ENCODE results near the gene FHIP1A.
"Not testable (repeated sequence)": the region's sequence is repeated elsewhere in the genome, so short reads cannot be mapped to it uniquely, and the experiment has no call there.

FHIP1A gene

DNA sequence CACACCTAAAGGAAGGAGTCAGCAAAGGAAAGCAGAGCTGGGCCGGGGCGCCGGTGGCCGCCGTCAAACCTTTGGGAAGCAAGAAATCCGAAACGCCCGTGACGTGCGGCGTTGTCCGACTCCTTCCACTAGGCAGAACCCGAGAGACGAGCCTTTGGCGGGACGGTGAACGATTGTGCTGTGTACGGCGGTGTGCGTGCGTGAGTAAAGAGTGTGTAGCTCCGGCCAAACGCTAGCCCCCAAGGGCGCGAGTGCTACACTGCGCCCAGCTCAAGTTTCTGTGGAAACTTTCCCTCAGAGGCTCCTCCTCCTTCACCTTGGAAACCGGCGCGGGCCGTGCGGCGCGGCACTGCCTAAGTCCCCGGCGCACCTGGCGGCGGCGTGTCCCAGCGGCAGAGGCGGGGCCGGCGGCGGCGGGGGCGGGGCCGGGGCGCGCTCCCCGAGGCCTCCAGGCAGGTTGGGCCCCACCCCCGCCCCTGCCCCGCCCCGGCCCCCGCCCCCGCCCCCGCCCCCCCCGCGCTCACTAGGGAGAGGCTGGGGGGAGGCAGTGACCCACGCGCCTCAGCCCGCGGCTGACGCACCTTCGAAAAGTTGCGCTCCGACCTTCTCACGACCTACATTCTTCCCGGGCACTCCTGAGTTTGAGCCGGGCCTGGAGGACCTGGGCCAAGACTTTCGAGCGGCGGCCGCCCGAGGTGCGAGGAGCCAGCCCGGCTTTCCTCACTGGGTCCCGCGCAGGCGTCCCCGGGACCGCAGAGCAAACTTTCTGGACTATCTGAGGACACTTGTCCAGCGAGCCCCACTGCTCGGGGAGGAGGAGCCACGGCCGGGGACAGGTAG lies at the start of gene FHIP1A:
FHIP1A (plus strand) TSS at position 547 of the 840 bp plus-strand sequence. CDS start 157,084 bp downstream, outside the sequence.
- peak; percentile 15 to 35 for DNase-seq

DNA sequence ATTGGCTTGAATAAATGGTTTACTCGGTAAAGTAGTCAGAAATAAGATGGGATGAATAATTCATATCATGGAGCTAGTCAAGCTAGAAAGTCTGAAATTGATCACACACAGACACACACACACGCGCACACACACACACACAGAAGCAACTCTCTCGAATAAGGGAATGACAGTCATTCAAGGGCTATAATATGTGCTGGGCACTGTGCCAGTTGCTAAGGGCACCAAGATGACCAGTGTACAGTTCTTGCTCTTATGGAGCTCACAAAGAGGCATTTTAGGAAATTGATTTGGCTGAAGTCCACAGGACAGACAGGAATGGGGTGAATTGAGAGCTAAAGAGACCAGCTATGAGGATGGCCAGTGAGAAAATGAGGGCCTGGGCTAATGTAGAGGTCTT lies 49.4 kb upstream of the FHIP1A start:
- DNase-seq, result no peak

DNA sequence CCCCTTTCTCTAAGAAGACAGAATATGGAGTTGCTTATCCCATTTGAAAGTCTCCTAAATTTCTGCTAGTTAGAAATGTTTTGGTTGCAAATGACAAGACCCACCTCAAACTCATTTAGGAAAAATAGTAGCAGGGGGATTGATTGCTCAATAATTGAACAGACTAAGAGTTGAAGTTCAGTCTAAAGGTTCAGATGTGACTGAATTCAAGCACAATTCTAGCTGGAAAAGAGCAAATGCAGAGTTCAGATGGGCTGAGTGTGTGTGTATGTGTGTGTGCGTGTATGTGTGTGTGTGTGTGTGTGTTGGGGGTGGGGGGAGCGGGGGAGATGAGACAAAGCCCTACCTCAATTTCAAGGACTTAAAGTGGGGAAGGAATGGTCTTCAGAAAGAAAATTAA lies 47.9 kb upstream of the FHIP1A start:
- no peak for DNase-seq

DNA sequence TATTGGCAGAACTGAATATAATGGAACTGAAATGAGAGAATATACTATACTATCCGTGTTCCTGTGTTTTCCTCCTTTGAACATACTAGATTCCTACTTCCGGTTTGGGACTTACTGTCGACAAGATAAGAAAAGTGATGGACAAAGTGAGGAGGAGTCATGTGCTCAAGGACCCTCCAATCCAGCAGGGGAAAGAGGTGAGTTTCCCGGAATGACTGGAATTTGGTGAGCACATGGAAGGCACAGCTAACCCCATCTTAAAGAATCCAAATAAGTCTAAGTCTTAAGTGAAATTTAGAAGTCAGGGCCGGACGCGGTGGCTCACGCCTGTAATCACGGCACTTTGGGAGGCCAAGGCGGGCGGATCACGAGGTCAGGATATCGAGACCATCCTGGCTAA lies 47.0 kb upstream of the FHIP1A start:
- DNase-seq, result no peak

DNA sequence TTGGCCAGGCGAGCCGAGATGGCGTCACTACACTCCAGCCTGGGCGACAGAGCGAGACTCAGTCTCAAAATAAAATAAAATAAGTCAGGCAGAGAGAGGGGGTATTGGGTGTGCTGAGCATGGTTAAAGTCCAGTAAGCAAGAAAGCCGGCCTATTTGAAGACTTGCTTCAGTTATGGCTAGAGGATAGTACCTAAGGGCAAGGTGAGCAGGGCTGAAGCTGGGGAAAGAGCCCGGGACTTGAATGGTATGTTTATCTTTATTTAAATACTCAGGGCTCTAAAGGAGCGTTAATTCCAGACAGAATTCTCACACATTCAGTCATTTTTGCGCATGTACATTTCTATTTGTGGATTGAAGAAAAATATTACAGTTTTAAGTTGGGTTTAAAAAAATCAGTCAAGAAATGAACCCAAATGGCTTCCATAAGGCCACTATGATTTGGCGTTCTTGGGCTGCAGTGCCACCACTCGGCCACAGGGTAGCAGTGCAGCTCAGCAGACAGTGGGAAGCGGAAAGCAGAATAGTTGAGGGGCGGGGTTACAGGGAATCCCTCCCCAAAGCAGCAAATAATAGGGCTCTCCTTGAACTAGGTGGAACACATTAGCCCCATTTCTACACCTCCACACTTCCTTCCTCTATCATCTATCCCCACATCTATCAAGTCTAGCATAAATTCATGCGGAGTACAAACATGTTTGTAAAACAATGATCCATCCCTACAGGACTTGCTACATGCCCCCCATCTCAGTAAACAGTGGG lies 46.4 kb upstream of the FHIP1A start:
- DNase-seq, result peak; percentile 36 to 65

DNA sequence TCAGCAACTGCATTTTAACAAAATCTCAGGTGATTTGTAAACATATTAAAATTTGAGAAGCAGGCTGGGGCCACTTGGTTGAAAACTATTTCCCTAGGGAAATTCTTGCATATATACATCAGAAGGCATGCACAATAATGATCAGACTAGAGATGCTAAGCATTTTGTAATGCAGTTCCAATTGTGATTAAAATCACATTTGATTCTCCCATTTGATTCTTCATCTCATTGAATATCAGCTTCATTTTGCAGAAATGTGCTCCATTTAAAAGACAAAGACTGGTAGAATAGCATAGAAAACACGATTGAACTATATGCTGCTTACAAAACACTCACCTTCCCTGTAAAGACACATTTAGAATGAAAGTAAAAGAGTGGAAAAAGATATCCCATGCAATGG lies 32.4 kb upstream of the FHIP1A start:
- DNase-seq, result no peak

DNA sequence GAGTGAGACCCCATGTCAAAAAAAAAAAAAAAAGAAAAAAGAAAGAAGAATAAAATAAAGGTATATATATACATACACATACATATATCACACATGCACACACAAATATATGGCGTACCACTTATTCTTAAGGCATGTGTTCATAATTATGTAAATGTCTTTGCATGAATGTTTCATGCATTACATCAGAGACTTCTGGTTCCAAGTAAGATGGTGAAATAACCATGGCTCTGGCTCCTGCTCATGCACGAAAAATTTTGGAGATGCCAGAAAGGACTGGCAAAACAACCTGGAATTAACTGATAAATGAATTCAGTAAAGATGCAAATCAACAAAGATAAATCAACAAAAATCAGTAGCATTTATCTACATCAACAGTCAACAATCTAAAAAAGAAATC lies 19.7 kb upstream of the FHIP1A start:
- no peak for DNase-seq

DNA sequence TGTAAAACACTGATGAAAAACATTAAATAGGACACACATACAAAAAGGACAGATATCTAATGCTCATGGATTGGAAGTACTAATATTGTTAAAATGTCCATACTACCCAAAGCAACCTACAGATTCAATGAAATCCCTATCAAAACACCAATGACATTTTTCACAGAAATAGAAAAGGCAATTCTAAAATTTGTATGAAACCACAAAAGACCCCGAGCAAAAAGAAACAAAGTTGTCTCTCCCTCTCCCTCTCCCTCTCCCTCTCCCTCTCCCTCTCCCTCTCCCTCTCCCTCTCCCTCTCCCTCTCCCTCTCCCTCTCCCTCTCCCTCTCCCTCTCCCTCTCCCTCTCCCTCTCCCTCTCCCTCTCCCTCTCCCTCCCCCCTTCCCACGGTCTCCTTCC lies 19.2 kb upstream of the FHIP1A start:
- not testable (repeated sequence) for DNase-seq

DNA sequence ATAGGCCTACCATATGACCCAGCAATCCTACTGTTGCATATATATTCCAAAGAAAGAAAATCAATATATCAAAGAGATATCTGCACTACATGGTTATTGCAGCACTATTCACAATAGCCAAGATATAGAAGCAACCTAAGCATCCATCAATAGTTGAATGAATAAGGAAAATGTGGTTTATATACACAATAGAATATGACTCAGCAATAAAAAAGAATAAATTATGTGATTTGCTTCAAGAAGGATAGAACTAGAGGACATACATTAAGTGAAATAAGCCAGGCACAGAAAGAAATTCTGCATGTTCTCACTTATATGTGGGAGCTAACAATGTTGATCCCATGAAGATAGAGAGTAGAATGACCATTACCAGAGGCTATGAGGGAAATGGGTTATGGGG lies 13.1 kb upstream of the FHIP1A start:
- no peak for DNase-seq

DNA sequence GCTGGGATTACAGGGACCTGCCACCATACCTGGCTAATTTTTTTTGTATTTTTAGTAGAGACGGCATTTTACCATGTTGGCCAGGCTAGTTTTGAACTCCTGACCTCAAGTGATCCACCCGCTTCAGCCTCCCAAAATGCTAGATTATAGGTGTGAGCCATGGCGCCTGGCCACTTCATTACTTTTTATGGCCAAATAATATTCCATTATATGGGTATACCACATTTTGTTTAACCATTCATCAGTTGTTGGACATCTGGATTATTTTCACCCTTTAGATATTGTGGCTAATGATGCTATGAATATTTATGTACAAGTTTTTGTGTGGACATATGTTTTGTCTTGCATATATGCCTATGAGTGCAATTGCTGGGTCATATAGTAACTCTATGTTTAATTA lies 8.6 kb upstream of the FHIP1A start:
- no peak for DNase-seq

DNA sequence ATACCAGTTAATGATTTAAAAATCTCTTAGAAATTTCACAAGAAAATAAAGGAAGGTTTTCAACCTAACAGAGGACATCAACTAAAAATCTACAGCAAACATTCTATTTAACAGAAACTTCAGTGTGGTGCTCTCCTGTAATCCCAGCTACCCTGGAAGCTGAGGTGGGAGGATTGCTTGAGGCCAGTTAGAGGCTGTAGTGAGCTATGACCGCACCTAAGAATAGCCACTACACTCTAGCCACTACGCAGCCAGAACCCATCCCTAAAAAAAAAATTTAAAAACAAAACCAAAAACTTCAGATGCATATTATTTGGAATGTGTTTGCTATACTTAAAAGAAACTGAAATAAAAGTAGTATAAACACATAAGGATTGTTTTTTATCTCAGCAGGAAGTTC lies 7.2 kb upstream of the FHIP1A start:
- no peak for DNase-seq

DNA sequence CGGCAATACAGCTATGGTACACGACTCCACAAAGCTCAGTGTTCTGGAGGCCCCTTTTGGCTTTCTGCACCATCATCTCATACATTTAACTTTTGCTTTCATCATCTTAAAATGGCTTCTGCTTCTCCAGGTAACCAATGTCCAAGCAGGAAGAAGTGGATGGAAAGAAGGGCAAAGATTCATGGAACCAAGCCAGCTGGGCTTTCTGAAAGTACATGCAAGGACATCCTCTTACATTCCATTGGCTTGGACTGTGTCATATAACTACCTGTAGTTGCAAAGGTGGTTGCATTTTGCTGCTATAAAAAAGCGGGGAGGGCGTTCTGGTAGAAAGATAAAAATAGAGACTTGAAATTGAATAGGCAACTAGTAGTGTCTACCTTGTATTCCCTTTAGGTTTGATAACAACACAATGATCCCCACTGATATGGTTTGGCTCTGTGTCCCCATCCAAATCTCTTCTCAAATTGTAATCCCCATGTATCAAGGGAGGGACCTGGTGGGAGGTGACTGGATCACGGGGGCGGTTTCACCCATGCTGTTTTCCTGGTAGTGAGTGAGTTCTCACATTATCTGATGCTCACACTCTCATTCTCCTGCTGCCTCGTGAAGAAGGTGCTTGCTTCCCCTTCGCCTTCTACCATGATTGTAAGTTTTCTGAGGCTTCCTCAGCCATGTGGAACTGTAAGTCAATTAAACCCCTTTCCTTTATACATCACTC lies 6.7 kb upstream of the FHIP1A start:
- DNase-seq, result no peak

DNA sequence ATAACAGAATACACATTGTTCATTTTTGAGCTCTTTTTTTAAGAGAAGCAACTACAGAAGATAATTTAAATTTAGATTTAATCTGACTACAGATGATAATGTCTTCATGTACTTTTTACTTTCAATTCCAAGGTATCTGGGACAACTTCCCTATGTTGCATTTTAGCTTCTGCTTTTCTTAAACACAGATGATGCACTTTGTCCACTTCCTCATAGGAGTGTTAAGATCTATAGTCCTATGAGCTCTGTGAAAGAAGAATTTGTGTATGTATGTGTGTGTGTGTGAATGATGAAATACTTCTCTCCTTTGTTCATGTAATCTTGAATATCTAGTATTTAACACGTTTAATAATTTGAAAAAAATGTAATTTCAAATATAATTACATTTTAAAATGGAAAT lies 5.3 kb upstream of the FHIP1A start:
- DNase-seq, result no peak

DNA sequence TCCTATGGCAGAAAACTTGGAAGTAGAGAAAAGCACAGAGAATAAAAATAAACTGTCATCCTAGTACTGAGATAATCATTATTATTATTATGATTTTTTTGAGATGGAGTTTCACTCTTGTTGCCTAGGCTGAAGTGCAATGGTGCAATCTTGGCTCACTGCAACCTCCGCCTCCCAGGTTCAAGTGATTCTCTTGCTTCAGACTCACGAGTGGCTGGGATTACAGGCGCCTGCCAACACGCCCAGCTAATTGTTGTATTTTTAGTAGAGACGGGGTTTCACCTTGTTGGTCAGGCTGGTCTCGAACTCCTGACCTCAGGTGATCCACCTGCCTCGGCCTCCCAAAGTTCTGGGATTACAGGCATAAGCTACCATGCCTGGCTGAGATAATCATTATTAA lies 4.2 kb upstream of the FHIP1A start:
- DNase-seq, result not testable (repeated sequence)

DNA sequence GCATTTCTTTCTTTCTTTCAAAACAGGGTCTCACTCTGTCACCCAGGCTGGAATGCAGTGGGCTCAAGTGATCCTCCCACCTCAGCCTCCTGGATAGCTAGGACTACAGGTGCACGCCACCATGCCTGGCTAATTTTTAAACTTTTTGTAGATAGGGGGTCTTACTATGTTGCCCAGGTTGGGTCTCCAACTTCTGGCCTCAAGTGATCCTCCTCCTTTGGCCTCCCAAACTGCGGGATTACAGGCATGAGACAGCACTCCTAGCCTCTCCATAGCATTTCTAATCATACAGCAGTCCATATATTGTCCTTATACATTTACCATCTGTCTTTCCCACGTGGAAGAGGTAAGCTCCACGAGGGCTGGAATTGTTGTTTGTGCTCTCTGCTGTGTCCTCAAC lies 2.0 kb upstream of the FHIP1A start:
- DNase-seq, result no peak

DNA sequence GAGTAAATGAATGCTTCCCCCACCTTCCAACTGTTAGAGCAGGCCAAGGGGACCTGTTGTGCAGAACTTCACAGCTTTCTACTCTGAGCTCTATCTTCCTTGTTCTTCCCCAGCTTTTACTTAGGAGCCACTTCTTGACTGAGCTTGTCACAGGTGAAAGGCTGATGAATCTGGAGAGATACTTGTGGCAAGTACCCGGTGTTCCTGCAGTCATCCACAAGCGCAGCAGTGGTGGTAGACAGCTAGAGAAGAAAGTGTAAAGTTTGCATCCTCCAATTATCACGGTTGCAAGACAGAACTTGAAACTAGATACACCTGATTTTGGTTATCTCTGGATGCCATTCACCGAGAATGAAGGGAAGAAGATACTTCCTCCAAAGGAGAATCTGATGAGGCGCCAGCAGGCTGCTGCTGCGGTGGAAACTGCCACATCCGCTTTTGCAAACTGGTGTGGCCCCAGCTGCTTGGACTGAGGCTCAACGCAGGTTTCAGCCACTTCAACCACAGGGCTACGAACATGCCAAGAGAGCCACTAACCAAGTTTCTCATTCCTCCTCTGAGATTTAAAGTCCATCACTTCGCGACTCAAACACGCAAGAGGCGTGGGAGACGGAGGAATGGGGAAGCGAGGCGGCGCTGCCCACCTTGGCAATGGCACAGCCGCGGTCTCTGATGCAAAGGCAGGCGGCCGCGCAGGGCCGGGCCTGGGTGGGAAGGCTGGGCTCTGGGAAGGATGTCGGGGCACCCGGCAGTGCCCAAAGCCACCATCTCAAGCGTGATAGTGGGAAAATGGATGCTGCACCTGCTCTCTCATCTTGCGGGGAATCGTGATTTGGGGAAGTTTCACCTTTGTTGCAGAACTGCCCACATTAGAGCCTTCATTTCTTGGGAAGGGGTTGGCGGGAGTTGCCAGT lies 1.3 kb upstream of the FHIP1A start:
- no peak for DNase-seq

DNA sequence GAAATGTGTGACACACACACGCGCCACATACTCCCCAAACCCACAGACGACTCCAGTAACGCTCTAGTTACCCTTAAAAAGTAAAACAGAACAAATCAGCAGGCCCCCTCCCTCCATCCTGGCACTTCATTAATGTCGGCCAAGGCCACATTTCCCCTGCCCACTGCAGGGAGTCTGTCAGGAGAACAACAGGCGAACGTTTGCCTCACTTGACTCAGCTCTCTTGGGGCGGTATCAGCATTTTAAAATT lies 671 bp upstream of the FHIP1A start:
- DNase-seq, result no peak

DNA sequence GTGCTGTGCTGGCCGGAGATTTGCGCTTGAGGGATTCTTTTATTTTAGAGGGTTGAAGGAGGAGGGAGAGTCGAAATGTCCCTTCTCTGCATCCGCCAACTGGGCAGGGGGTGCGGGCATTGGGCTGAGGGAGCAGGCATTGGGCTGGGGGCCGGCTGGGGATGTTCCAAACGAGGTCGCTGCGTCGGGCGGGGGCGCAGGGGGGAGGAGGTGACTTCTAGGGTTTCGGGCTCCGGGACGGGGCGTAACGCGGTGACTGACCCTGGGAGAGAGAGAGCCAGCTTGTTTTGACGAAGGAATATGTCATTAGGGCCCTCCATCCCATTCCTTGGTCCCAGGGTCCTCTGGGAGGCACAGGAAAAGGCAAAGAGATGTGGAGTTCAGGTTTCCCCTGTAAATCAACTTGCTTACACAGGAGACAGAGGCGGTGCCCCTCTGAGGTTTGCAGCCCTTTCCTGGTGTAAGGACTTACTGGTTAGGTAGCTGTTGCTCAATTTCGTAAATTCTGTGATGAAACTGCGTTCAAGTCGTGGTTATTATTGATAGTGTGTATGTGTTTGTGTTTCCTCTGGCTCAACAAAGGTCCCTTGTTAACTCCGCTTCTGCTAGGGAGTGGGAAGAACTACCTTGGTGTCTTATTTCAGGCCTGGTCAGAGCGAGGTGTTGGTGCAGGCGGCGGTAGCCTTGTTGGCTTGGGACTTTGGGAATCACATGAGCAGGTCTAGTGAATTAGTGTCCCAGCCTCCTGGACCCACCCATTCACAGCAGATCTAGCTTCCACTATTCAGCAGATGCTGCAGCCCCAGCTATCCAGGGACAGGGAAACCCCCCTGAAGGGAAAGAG lies 716 bp downstream of the FHIP1A start:
- no peak for DNase-seq

DNA sequence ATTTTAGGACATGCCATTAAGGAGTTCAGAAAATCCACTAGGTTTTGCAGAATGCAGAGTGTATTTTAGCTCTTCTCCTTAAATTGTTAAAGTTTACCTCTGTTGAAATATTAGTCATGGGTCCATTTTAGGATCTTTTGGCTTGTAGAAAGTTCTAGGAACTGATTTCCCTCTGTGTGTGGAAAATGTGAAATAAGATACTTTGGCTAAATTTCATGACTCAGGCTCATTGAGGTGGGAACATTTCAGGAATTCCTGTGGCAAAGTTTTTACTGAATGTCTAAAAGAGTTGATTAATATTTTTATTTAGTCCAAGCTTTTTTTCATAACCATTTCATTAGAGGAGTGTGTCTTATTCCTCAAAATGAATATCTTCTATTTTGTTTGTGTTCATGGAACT lies 7.0 kb downstream of the FHIP1A start:
- DNase-seq, result peak; percentile 2 to 4

DNA sequence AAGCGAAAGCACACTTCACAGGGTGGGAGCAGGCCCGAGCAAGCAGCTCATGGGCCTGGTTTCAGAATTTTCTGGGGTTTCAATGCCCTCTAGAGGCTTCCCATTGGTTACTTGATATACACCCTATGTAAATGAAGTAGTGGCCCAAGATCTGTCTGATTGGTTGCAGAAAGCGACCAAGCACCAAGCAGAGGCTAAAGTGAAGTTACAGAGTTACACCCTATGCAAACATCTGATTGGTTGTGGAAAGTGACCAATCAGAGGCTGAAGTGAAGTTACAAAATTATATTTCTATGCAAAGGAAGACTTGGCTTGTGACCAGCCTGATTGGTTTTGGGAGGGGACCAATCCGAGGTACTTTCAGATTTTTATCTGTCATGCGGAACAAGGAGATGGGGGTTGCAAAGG lies 8.2 kb downstream of the FHIP1A start:
- peak in 1 of 2 experiments; percentile 2 for DNase-seq

DNA sequence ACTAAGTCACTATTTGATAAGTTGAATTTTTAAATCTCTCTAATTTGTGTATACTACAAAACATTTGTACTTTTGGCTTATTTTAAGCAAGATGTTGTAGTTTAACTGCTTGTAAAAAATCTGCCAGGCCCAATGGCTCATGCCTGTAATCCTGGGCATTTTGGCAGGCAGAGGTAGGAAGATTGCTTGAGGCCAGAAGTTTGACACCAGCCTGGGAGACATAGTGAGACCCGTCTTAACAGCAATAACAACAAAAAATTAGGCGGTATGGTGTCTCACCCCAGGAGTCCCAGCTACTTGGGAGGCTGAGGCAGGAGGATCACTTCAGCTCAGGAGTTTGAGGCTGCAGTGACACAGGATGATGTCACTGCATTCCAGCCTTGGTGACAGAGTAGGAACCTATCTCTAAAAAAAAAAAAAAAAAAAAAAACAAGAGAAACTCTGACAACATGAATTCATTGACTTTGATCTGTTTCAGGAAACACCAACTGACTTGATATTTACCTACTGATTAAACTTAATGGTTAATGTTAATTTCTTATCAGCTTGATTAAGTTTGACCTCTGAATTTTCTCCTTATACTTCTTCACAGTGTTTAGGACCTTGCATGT lies 8.9 kb downstream of the FHIP1A start:
- peak in 1 of 2 experiments; percentile 25 for DNase-seq

Measured in SW 1271 (cell line).